ENCODE measurements around the gene GRK4. TPM values are rescaled to one million over a fixed set of nuclear protein-coding genes. Genes with fewer than 3 reads are reported as not detected.

The GRK4 gene
- total RNA-seq, 3 donors from 2014 or later = 3.8 to 6.9 (median 5.8) TPM

DNA sequence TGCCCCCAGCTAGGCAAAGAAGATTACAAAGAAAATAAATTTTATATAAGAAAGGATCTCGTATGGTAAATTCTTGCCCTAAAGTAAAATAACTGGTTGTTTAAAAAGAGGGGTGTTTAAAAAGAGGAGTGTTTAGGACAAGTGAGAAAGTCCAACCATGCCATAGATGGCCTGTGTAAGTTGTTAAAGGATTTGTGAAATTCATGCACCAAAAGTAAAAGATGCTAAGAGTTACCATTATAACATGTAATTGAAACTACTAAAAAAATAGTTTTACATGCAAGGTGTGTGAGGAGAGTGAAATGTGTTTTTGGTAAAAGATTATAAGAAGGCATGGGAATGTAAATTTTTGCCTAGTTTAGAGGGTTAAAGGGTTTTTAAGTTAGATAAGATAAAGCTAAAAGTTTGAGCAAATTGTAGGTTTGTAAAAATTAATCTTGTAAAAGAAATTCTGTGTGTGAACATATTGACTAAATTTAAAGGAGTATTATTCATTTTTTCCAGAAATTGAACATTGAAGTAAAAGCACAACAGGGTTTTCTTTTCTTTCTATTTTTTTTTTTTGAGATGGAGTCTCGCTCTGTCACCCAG is 90.9 kb downstream of the GRK4 start:
- no peak for DNase-seq (ENCODE audit: low spot score in 2 of 2)
- TF ChIP-seq, protein P1, sequence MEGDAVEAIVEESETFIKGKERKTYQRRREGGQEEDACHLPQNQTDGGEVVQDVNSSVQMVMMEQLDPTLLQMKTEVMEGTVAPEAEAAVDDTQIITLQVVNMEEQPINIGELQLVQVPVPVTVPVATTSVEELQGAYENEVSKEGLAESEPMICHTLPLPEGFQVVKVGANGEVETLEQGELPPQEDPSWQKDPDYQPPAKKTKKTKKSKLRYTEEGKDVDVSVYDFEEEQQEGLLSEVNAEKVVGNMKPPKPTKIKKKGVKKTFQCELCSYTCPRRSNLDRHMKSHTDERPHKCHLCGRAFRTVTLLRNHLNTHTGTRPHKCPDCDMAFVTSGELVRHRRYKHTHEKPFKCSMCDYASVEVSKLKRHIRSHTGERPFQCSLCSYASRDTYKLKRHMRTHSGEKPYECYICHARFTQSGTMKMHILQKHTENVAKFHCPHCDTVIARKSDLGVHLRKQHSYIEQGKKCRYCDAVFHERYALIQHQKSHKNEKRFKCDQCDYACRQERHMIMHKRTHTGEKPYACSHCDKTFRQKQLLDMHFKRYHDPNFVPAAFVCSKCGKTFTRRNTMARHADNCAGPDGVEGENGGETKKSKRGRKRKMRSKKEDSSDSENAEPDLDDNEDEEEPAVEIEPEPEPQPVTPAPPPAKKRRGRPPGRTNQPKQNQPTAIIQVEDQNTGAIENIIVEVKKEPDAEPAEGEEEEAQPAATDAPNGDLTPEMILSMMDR (IDR thresholded peaks at IDR 0.05) = no peak
- TF ChIP-seq POLR2A (IDR thresholded peaks at IDR 0.05) (no peak), POLR2AphosphoS5 (IDR thresholded peaks at IDR 0.05) (no peak)
- Histone ChIP-seq H3K27ac (no peak overlapping the region), H3K27me3 (no peaks in the 10 kb centered on the region), H3K4me1 (no peaks in the 10 kb centered on the region), H3K9me3 (no peaks in the 10 kb centered on the region), H3K36me3 (no peaks in the 10 kb centered on the region), H3K4me3 (no peak overlapping the region)
- intact Hi-C loops (cut with DNase I; ENCODE audit: low total_unique reads) = no loop called here

GRCh38 chr4:3059943-3060342 is 96.6 kb downstream of the GRK4 start:
- no peak overlapping the region for H3K4me3 ChIP-seq
- no peak for TF ChIP-seq POLR2A (IDR thresholded peaks at IDR 0.05)
- TF ChIP-seq, protein P1 (IDR thresholded peaks at IDR 0.05) = no peak
- no peak for TF ChIP-seq POLR2AphosphoS5 (IDR thresholded peaks at IDR 0.05)
- intact Hi-C loops (cut with DNase I; ENCODE audit: low total_unique reads) = no loop called here

DNA sequence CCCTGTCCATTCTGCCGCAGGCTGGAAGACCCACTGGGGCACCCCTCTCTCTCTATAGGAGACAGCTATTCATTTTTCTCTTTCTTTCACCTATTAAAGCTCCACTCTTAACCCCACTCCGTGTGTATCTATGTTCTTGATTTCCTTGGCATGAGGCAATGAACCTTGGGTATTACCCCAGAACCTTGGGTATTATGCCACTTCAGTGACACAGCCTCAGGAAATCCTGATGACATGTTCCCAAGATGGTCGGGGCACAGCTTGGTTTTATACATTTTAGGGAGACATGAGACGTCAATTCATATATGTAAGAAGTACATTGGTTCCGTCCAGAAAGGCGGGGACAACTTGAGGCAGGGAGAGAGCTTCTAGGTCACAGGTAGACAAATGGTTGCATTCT is 97.6 kb downstream of the GRK4 start:
- Histone ChIP-seq H3K4me3 (no peak overlapping the region), H3K27me3 (no peaks in the 10 kb centered on the region), H3K27ac (no peak overlapping the region), H3K36me3 (no peaks in the 10 kb centered on the region), H3K4me1 (no peaks in the 10 kb centered on the region), H3K9me3 (no peaks in the 10 kb centered on the region)
- TF ChIP-seq POLR2AphosphoS5 (IDR thresholded peaks at IDR 0.05) = no peak
- TF ChIP-seq POLR2A (IDR thresholded peaks at IDR 0.05) = no peak
- TF ChIP-seq, protein P1 (IDR thresholded peaks at IDR 0.05) = no peak
- DNase-seq (ENCODE audit: low spot score in 2 of 2) = no peak
- intact Hi-C loops (cut with DNase I; ENCODE audit: low total_unique reads) = no loop called here

More at GRCh38 chr4:3059943-3060342, 96.6 kb downstream of the GRK4 start:
- no peak for DNase-seq (ENCODE audit: low spot score in 2 of 2)
- Histone ChIP-seq H3K36me3 (no peaks in the 10 kb centered on the region), H3K27ac (no peak overlapping the region), H3K9me3 (no peaks in the 10 kb centered on the region), H3K27me3 (no peaks in the 10 kb centered on the region), H3K4me1 (no peaks in the 10 kb centered on the region)

- no peak for DNase-seq (ENCODE audit: low spot score in 2 of 2)
- Histone ChIP-seq H3K27ac (no peak overlapping the region), H3K36me3 (no peaks in the 10 kb centered on the region), H3K4me3 (no peak overlapping the region), H3K27me3 (no peaks in the 10 kb centered on the region), H3K9me3 (no peaks in the 10 kb centered on the region), H3K4me1 (no peaks in the 10 kb centered on the region)
- intact Hi-C loops (cut with DNase I; ENCODE audit: low total_unique reads) = no loop called here
- TF ChIP-seq, protein P1 (IDR thresholded peaks at IDR 0.05) = no peak
- TF ChIP-seq POLR2AphosphoS5 (IDR thresholded peaks at IDR 0.05) (no peak), POLR2A (IDR thresholded peaks at IDR 0.05) (no peak)
Measured at GRCh38 chr4:3062471-3062870, 99.1 kb downstream of the GRK4 start.

GRCh38 chr4:3065551-3065950 is 102.2 kb downstream of the GRK4 start:
- intact Hi-C loops (cut with DNase I; ENCODE audit: low total_unique reads) = no loop called here
- Histone ChIP-seq H3K36me3 (no peaks in the 10 kb centered on the region), H3K9me3 (no peaks in the 10 kb centered on the region), H3K27me3 (no peaks in the 10 kb centered on the region), H3K4me1 (no peaks in the 10 kb centered on the region), H3K27ac (no peak overlapping the region), H3K4me3 (no peak overlapping the region)
- no peak for TF ChIP-seq POLR2AphosphoS5 (IDR thresholded peaks at IDR 0.05)
- no peak for TF ChIP-seq POLR2A (IDR thresholded peaks at IDR 0.05)
- TF ChIP-seq, protein P1 (IDR thresholded peaks at IDR 0.05) = no peak
- DNase-seq (ENCODE audit: low spot score in 2 of 2) = no peak

All from breast epithelium (tissue), 4 donors.